Activated CD8-positive, alpha-beta T cell treated with anti-CD3 and anti-CD28 coated beads for 36 hours (primary cell): ENCODE data around the gene GNPNAT1. TPM values are rescaled to one million over a fixed set of nuclear protein-coding genes. Genes with fewer than 3 reads are reported as not detected.

Source experiments
- ATAC-seq: fragments of 200-7000 bp; cut with Tn5 transposase; one replicate; pipeline ENCODE4 v1.10.0; 2021; ENCODE audit warnings: mild to moderate bottlenecking, moderate library complexity
- CTCF ChIA-PET: fragments of 350-600 bp; sonication (Branson Sonifier 250); formaldehyde crosslinking; loops from one replicate; lab custom pipeline; 2021; ENCODE audit warnings: antibody characterized with exemption; lab: Charles Lee
- POLR2A ChIA-PET: fragments of 350-600 bp; sonication (Branson Sonifier 250); formaldehyde crosslinking; loops from one replicate; lab custom pipeline; 2021; ENCODE audit warnings: antibody characterized with exemption; lab: Charles Lee
- DNase-seq: peaks from one replicate; pipeline ENCODE4 v3.0.0-alpha.2; 2020
- H3K27ac Mint-ChIP-seq: one replicate; pipeline ENCODE4 v1.8.0; 2021; ENCODE audit warnings: mild to moderate bottlenecking, mixed read lengths
- H3K27me3 Mint-ChIP-seq: one replicate; pipeline ENCODE4 v1.8.0; 2021; ENCODE audit warnings: mixed read lengths
- H3K36me3 Mint-ChIP-seq: one replicate; pipeline ENCODE4 v1.8.0; 2021; ENCODE audit warnings: low read depth, mixed read lengths
- H3K4me1 Mint-ChIP-seq: one replicate; pipeline ENCODE4 v1.8.0; 2021; ENCODE audit warnings: low read depth, mixed read lengths
- H3K4me3 Mint-ChIP-seq: one replicate; pipeline ENCODE4 v1.8.0; 2021; ENCODE audit warnings: mild to moderate bottlenecking, moderate library complexity, mixed read lengths
- H3K9me3 Mint-ChIP-seq: one replicate; pipeline ENCODE4 v1.8.0; 2021; ENCODE audit warnings: mixed read lengths
- CTCF ChIP-seq: fragments of 200-600 bp; IDR thresholded peaks from one replicate; pipeline ENCODE4 v1.8.0; 2022; ENCODE audit warnings: antibody characterized with exemption, mild to moderate bottlenecking
- intact Hi-C: fragments of 100-400 bp; cut with micrococcal nuclease; formaldehyde crosslinking; loops from one replicate; pipeline ENCODE4 v1.10.0; 2022
- total RNA-seq, 2 experiments: library from RNA; stranded (reverse); gene quantifications; one replicate each; pipeline ENCODE4 v1.2.3, GENCODE V29; 2021

The GNPNAT1 gene
- total RNA-seq, 2 experiments from 2014 or later: 30.2 to 33.1 TPM

- no peak for ATAC-seq
- Mint-ChIP-seq H3K27ac (no peak overlapping the region), H3K27me3 (no peaks in the 10 kb centered on the region), H3K4me1 (peaks cover 25% of the 10 kb centered on the region), H3K9me3 (no peaks in the 10 kb centered on the region), H3K4me3 (no peak overlapping the region), H3K36me3 (peaks cover 33% of the 10 kb centered on the region)
- no peak for TF ChIP-seq CTCF
- intact Hi-C loops: no loop called here
- no peak for DNase-seq
- ChIA-PET POLR2A (no interaction called here), CTCF (no interaction called here)
These were observed 42.6 kb downstream of the GNPNAT1 start for GRCh38 chr14:52748647-52749292.

- Mint-ChIP-seq H3K36me3 (peaks cover 22% of the 10 kb centered on the region), H3K4me1 (peaks cover 67% of the 10 kb centered on the region), H3K9me3 (no peaks in the 10 kb centered on the region), H3K4me3 (peak overlapping the region; percentile 68), H3K27me3 (no peaks in the 10 kb centered on the region), H3K27ac (peak overlapping the region; percentile 93)
- TF ChIP-seq CTCF: no peak
- intact Hi-C loops: loop anchor here (2.0 kb wide), 1 partner anchor 35 kb away; the partner anchor contains the start of gene PSMC6
- ChIA-PET POLR2A (interaction anchor here (1.1 to 2.5 kb wide), 3 partner anchors 11 to 49 kb away, joined by 4 to 13 read pairs (median 11); partner anchors contain the start of genes ERO1A, GNPNAT1 and STYX), CTCF (interaction anchor here (1.0 to 2.5 kb wide), 3 partner anchors 13 to 451 kb away, joined by 3 to 8 read pairs (median 4); partner anchors contain the start of gene STYX)
- ATAC-seq: peak; percentile 26
- no peak for DNase-seq
These were observed 49.5 kb downstream of the GNPNAT1 start for GRCh38 chr14:52741865-52742264.

GRCh38 chr14:52740751-52741150 is 50.7 kb downstream of the GNPNAT1 start:
- H3K27me3 Mint-ChIP-seq: no peaks in the 10 kb centered on the region
- peaks cover 15% of the 10 kb centered on the region for H3K36me3 Mint-ChIP-seq
- ATAC-seq (no peak), DNase-seq (no peak)
- no peaks in the 10 kb centered on the region for H3K9me3 Mint-ChIP-seq
- H3K27ac Mint-ChIP-seq: peak overlapping the region; percentile 65
- POLR2A ChIA-PET: interaction anchor here (2.5 kb wide), 1 partner anchor 10 kb away, joined by 13 read pairs; the partner anchor contains the start of gene STYX
- intact Hi-C loops: no loop called here
- H3K4me1 Mint-ChIP-seq: peaks cover 74% of the 10 kb centered on the region
- H3K4me3 Mint-ChIP-seq: no peak overlapping the region
- no peak for TF ChIP-seq CTCF
- CTCF ChIA-PET: interaction anchor here (2.5 kb wide), 1 partner anchor 11 kb away, joined by 8 read pairs; the partner anchor contains the start of gene STYX

DNA sequence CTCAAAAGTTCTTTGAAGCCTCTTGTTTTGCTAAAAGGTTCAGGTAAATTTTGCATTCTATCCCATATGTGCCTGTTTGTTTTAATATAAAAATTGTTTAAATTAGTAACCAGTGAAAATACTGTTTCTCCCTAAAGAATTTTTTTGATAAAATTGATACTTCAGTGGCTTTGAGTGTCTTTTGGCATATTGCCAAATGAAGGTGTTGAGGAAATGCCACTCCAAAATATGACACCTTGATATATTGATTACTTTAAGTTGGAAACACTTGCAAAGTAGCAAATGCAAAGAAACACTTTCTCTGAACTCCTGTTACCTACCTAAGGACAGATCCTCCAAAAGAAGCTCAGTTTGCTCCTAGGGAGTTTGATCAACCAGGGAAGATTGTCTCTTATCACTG is 53.0 kb downstream of the GNPNAT1 start:
- intact Hi-C loops: no loop called here
- H3K4me3 Mint-ChIP-seq: no peak overlapping the region
- ChIA-PET POLR2A (no interaction called here), CTCF (no interaction called here)
- H3K4me1 Mint-ChIP-seq: peaks cover 75% of the 10 kb centered on the region
- no peak for ATAC-seq
- H3K27me3 Mint-ChIP-seq: no peaks in the 10 kb centered on the region
- no peak for TF ChIP-seq CTCF
- H3K27ac Mint-ChIP-seq: peak overlapping the region; percentile 28
- DNase-seq: no peak
- H3K36me3 Mint-ChIP-seq: peaks cover 23% of the 10 kb centered on the region
- H3K9me3 Mint-ChIP-seq: peaks cover 2% of the 10 kb centered on the region

DNA sequence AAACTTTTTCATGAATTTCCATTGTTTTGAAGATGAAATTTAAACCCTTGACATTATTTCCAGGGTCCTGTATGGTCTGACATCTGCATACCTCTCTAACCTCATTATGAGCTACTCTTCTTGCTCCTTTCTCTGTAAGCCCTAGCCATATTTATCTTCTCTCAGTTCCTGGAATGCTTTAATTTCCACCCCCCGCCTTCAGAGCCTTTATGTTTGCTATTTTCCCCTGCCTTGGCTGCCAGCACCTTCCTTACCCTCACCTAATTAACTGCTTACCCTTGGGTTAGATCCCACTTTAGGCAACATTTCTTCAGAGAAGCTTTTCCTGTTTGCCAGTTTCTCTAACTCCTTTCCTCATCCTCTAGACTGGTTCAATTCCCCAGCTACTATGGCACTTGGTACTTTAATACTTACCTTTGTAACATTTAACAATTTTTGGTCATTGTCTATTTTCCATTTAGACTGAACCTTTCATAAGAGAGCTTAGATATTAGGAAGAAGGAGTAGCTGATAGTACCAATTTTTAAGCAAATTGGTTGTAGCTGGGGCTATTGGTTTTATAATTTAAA is 55.4 kb downstream of the GNPNAT1 start:
- ChIA-PET POLR2A (interaction anchor here (0.6 to 1.7 kb wide), 3 partner anchors 11 to 18 kb away, joined by 3 to 5 read pairs (median 4); no protein-coding TSS in a partner anchor), CTCF (no interaction called here)
- H3K9me3 Mint-ChIP-seq: peaks cover 2% of the 10 kb centered on the region
- peaks cover 35% of the 10 kb centered on the region for H3K36me3 Mint-ChIP-seq
- no peaks in the 10 kb centered on the region for H3K27me3 Mint-ChIP-seq
- ATAC-seq (no peak), DNase-seq (no peak)
- TF ChIP-seq CTCF: no peak
- H3K27ac Mint-ChIP-seq: peak overlapping the region; percentile 83
- H3K4me1 Mint-ChIP-seq: peaks cover 74% of the 10 kb centered on the region
- intact Hi-C loops: no loop called here
- peak overlapping the region; percentile 3 for H3K4me3 Mint-ChIP-seq
